Common myeloid progenitor, CD34-positive (primary cell): ENCODE data around the gene KLF3.
A peak's percentile ranks its signal among the peaks of the same experiment; 100 is the strongest.
"Not testable (repeated sequence)": the region's sequence is repeated elsewhere in the genome, so short reads cannot be mapped to it uniquely, and the experiment has no call there.

Source experiments
- CTCF ChIA-PET: fragments of 350-600 bp; sonication (Branson Sonifier 250); formaldehyde crosslinking; loops from one replicate; lab custom pipeline; 2021; ENCODE audit warnings: antibody characterized with exemption; lab: Charles Lee
- POLR2A ChIA-PET: fragments of 350-600 bp; sonication (Branson Sonifier 250); formaldehyde crosslinking; loops from one replicate; lab custom pipeline; 2021; ENCODE audit warnings: antibody characterized with exemption; lab: Charles Lee
- DNase-seq, 3 donors: peaks; one replicate each; pipeline versions ENCODE4 v3.0.0 to v3.0.0-alpha.2; 2013
- H3K27ac ChIP-seq, 2 experiments: 1 replicate in 1 of 2; 2 replicates in 1 of 2; pipeline ENCODE4 v1.7.0; 2013; ENCODE audit warnings: inconsistent platforms in 2 of 2, low read length in 2 of 2, mild to moderate bottlenecking in 2 of 2, low read depth in 1 of 2, moderate library complexity in 1 of 2; ENCODE audit not compliant: severe bottlenecking in 2 of 2, insufficient read depth in 1 of 2, poor library complexity in 1 of 2
- H3K27me3 ChIP-seq, 5 experiments: replicated peaks in 2 of 5; 1 replicate in 3 of 5; 2 replicates in 2 of 5; pipeline versions ENCODE4 v1.6.1 to v1.7.0; 2013; ENCODE audit warnings: low read length in 4 of 5, mild to moderate bottlenecking in 2 of 5, moderate library complexity in 2 of 5, inconsistent platforms in 1 of 5; ENCODE audit not compliant: insufficient read depth in 5 of 5, control insufficient read depth in 4 of 5
- H3K36me3 ChIP-seq, 4 experiments: 1 replicate in 2 of 4; 2 replicates in 2 of 4; pipeline versions ENCODE4 v1.6.1 to v1.7.0; 2013; ENCODE audit warnings: low read length in 3 of 4, control low read depth in 1 of 4, mild to moderate bottlenecking in 1 of 4; ENCODE audit not compliant: control insufficient read depth in 4 of 4, insufficient read depth in 4 of 4
- H3K4me1 ChIP-seq, 4 experiments: 1 replicate in 3 of 4; 2 replicates in 1 of 4; pipeline versions ENCODE4 v1.6.1 to v1.7.1; 2013; ENCODE audit warnings: low read length in 3 of 4, mild to moderate bottlenecking in 3 of 4, control low read depth in 1 of 4, inconsistent platforms in 1 of 4, moderate library complexity in 1 of 4; ENCODE audit not compliant: control insufficient read depth in 4 of 4, insufficient read depth in 4 of 4; ENCODE audit errors: control extremely low read depth in 1 of 4
- H3K4me3 ChIP-seq, 7 experiments: 1 replicate in 4 of 7; 2 replicates in 3 of 7; pipeline versions ENCODE4 v1.5.1 to v1.7.0; 2013; ENCODE audit warnings: mild to moderate bottlenecking in 7 of 7, low read length in 6 of 7, moderate library complexity in 6 of 7, inconsistent platforms in 2 of 7, low read depth in 2 of 7, control low read depth in 1 of 7; ENCODE audit not compliant: insufficient read depth in 4 of 7, control insufficient read depth in 1 of 7; ENCODE audit errors: extremely low read depth in 1 of 7
- H3K9me3 ChIP-seq, 5 experiments: 1 replicate in 4 of 5; 2 replicates in 1 of 5; pipeline versions ENCODE4 v1.6.1 to v1.7.1; 2013; ENCODE audit warnings: low read length in 4 of 5, mild to moderate bottlenecking in 2 of 5, inconsistent platforms in 1 of 5, low read depth in 1 of 5, moderate library complexity in 1 of 5; ENCODE audit not compliant: control insufficient read depth in 4 of 5, insufficient read depth in 2 of 5; ENCODE audit errors: control extremely low read depth in 1 of 5
- WGBS: methylation state at CpG from one replicate; pipeline ENCODE4 v1.1.5; 2013; ENCODE audit not compliant: insufficient coverage; 5-methylcytosine and 5-hydroxymethylcytosine counted together

KLF3 gene

GRCh38 chr4:38626901-38627444, 37.0 kb upstream of the KLF3 start:
- H3K9me3 ChIP-seq, H3K4me1 ChIP-seq, DNase-seq, H3K27ac ChIP-seq, H3K4me3 ChIP-seq, POLR2A ChIA-PET, H3K27me3 ChIP-seq, H3K36me3 ChIP-seq: not testable (repeated sequence)
- CTCF ChIA-PET = interaction anchor here (1.0 to 1.6 kb wide), 3 partner anchors 9 to 13 kb away, joined by 3 to 5 read pairs (median 3); no protein-coding TSS in a partner anchor
- 98% methylated on average over 26 of the region's 32 CpGs for WGBS

DNA sequence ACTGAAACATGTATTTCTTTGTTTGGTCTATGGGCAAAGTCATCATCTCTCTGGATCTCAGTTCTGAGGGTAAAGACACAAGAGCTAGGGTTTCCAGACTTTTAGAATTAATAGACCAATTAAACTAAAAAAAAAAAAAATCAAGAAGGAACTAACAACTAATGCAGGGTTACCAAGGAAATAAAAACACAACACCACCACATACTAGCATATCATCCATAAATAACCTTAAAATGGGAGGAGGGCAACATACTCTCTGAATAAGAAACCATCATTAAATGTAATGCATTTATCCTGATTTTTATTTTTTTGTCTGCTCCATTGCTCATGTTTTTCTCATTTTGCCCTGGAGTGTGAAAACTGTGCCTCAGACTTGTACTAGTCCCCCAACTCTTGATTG, 33.5 kb upstream of the KLF3 start:
- POLR2A ChIA-PET = no interaction called here
- Histone ChIP-seq H3K4me3 (no peak overlapping the region), H3K36me3 (peaks cover 0 to 2% (median 0%) of the 10 kb centered on the region in 4 experiments), H3K4me1 (no peaks in the 10 kb centered on the region), H3K27ac (no peak overlapping the region), H3K27me3 (no peaks in the 10 kb centered on the region), H3K9me3 (no peaks in the 10 kb centered on the region)
- CTCF ChIA-PET = no interaction called here
- DNase-seq = peak in 2 of 3 donors; percentile 42 to 57

GRCh38 chr4:38634047-38634759, 29.8 kb upstream of the KLF3 start:
- H3K27ac ChIP-seq = no peak overlapping the region
- H3K4me1 ChIP-seq = no peaks in the 10 kb centered on the region
- no peaks in the 10 kb centered on the region for H3K27me3 ChIP-seq
- 94% methylated on average over 3 of the region's 3 CpGs for WGBS
- no peak overlapping the region for H3K4me3 ChIP-seq
- ChIA-PET CTCF (no interaction called here), POLR2A (no interaction called here)
- no peaks in the 10 kb centered on the region for H3K36me3 ChIP-seq
- H3K9me3 ChIP-seq = peaks cover 0 to 1% (median 0%) of the 10 kb centered on the region in 5 experiments
- DNase-seq = no peak

- H3K27me3 ChIP-seq = no peaks in the 10 kb centered on the region
- DNase-seq = no peak
- CTCF ChIA-PET = interaction anchor here (1.4 to 2.0 kb wide), 2 partner anchors 12 to 319 kb away, joined by 4 to 5 read pairs; no protein-coding TSS in a partner anchor
- no peak overlapping the region for H3K4me3 ChIP-seq
- WGBS = no CpG with 5 or more reads among the region's 3 CpGs
- H3K36me3 ChIP-seq = no peaks in the 10 kb centered on the region
- peaks cover 0 to 2% (median 1%) of the 10 kb centered on the region in 5 experiments for H3K9me3 ChIP-seq
- H3K4me1 ChIP-seq = no peaks in the 10 kb centered on the region
- no peak overlapping the region for H3K27ac ChIP-seq
- POLR2A ChIA-PET = no interaction called here
Observed at GRCh38 chr4:38639242-38639641, 24.8 kb upstream of the KLF3 start.

DNA sequence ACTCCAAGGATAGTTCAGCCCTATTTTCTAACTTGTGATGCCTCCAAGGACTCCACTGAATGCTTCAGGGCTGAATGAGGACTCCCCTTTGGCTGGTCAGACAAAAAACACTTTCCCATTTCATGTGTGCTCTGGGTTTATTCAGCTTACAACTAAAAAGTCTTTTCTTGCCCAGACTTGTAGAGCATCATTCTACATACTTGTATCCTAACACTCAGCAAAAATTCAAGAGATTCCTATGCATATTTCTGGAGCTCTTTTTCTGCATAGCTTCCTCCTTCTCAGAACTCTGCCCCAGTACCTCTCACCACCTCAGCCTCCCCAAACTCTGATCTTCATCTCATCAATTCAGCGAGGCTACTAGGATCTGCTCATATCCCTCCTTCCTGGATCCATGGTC, 22.2 kb upstream of the KLF3 start:
- POLR2A ChIA-PET = no interaction called here
- no peak overlapping the region for H3K27ac ChIP-seq

GRCh38 chr4:38644201-38644600, 19.8 kb upstream of the KLF3 start:
- CTCF ChIA-PET = interaction anchor here (0.8 to 2.4 kb wide), 4 partner anchors 10 to 464 kb away, joined by 3 to 10 read pairs (median 4); no protein-coding TSS in a partner anchor
- POLR2A ChIA-PET = interaction anchor here (0.7 kb wide), 1 partner anchor 353 kb away, joined by 3 read pairs; no protein-coding TSS in a partner anchor
- no peak overlapping the region for H3K27ac ChIP-seq

More for the DNA sequence above, 22.2 kb upstream of the KLF3 start:
- no peak for DNase-seq
- CTCF ChIA-PET = no interaction called here
- Histone ChIP-seq H3K36me3 (no peaks in the 10 kb centered on the region), H3K27me3 (no peaks in the 10 kb centered on the region), H3K4me3 (no peak overlapping the region), H3K9me3 (peaks cover 0 to 2% (median 1%) of the 10 kb centered on the region in 5 experiments), H3K4me1 (peaks cover 0 to under 1% (median 0%) of the 10 kb centered on the region in 4 experiments)
- WGBS = 100% methylated on average over 1 of the region's 1 CpG

More at GRCh38 chr4:38644201-38644600, 19.8 kb upstream of the KLF3 start:
- 90% methylated on average over 2 of the region's 3 CpGs for WGBS
- Histone ChIP-seq H3K27me3 (no peaks in the 10 kb centered on the region), H3K36me3 (no peaks in the 10 kb centered on the region), H3K4me1 (peaks cover 0 to 11% (median 5%) of the 10 kb centered on the region in 4 experiments), H3K9me3 (peaks cover 0 to 2% (median 0%) of the 10 kb centered on the region in 5 experiments), H3K4me3 (no peak overlapping the region)
- DNase-seq = no peak
